Measurements from ENCODE around the gene ATP2B2.

Gene ATP2B2

DNA sequence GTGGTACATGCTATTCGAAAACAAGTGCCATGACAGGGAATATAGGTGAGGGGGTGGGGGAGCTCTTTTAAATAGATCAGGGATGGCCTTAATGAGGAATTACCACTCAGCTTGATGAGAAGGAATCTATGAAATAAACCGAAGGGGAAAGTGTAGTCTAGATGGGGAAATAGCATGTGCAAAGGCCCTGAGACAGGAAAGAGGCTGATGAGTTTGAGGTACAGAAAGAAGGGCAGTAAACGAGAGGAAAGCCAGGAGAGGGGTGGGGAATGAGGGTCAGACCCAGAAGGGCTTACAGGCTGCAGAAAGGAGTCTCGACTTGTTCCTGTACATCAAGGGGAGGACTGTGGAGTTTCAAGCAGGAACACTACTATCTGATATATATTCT, 12.2 kb downstream of the ATP2B2 start:
- no peak for DNase-seq

DNA sequence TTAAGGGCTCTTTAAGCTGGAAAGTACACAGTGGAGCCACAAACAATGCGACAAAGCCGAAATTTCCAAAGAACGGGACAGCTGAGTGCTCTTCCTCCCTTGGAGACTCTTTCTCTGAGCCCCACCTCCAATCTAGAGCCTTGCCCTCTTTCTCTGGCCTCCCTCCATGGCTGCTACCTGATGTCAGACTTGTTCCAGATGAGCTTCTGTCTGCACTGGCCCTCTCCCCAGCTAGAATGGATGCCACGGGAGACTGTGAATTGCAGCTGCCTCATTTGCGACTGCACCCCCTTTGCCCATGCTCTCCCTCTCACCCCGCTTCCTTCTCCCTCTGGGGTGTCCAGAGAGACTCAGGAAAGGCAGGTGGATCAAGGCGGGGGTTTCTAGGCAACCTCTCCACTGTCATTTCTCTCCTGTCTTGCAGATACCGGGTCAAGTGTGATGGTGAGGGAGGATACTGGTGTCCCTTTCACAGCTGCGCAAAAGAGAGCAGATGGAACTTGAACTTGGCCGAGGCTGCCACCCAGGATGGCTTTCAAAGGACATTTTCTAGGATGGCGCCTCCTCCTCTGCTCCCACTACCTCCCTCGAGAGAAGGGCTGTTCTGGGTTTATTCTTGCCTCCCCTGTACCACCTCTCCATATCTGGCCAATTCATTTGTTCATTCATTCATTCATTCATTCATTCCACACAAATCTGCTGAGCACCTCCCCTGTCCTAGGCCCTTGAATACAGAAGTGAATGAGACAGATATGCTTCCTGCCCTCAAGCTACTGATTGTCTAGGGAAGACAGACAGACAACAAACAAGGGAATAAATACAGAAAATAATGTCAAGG, 12.8 kb downstream of the ATP2B2 start:
- no peak for DNase-seq

DNA sequence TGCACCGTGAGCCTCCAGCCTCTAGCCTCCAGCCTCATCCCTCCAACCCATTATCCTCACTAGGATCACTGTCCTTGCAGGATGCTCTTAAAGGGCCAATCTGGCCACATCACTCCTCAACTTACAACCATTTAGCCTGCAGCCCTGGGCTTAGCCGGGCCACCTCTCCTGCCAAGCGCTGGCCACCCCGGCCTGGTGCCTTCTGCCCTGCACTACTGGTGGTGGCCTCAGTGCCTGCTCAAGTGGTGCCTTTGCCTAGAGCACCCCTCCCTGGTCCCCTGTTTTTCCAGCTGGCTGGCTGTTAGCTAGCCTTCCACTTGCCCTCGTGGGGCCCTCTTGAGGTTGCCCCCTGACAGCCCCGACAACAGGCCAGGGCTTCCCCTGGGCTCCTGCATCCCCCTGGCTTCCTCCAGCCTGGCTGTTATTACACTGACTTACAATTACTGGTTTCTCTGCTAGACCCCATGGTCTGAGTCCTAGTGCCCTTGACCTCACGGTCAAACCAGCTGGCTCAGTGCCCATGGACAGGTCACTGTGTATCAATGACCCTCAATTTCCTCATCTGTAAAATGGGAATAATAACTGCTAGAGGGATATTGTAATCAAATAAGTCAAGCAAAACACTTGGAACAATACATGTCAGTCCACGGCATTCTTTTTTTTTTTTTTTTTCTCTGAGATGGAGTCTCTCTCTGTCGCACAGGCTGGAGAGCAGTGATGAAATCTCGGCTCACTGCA, 15.5 kb downstream of the ATP2B2 start:
- no peak for DNase-seq

DNA sequence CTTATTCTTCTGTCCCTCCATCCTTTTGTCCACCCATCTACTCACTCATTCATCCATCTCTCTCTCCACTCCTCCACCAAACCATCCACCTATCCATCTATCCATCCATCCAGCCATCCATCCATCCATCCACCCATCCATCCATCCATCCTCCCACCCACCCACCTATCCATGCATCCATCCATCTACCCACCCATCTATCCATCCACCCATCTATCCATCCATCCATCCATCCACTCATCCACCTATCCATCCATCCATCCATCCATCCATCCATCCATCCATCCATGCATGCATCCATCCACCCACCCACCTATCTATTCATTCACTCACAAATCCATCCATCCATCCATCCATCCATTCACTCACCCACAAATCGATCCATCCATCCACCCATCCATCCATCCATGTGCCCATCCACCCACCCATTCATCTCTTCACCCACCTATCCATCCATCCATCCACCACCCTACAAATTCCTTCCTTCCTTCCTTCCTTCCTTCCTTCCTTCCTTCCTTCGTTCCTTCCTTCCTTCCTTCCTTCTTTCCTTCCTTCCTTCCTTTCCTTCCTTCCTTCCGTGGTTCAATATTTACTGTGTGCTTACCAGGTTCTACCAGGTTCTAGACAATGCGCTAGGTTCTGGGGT, 17.3 kb downstream of the ATP2B2 start:
- DNase-seq: no peak

DNA sequence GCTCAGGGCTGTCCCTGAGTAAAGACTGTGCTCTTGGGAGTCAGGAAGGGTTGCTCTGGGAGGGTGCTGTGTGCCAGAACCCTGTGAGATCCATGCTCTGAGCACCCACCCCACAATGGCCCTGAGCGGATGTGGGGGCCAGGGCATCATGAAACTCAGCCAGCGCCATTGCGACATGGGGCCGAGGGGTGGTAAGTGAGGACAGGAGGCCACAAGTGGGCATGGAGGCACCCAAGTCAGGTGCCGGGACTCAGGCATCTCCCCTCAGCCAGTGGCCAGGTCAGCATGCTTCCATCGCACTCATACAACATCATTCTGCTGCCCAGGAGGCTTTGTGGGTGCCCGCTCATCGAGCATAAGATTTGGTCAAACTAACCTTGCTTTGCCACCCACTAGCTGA, 19.6 kb downstream of the ATP2B2 start:
- no peak for DNase-seq

DNA sequence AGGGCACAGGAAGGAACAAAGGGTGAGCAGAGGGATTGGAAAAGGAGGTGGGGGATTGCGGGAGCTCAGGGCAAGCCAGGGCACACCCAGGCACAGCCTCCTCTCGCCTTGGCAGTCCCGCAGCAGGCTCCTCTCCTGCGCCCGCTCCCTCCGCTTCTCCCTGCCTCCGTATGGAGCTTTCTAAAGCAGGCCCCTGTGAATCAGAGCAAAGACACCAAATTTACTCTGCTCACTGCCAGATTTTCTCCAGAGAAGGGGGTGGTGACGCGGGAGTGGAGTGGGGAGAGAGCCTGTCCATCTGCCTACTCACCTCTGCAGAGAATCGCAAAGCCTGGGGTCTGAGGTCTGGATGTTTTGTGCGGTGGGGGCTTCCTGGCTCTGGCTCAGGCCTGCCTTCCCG, 20.0 kb downstream of the ATP2B2 start:
- no peak for DNase-seq

DNA sequence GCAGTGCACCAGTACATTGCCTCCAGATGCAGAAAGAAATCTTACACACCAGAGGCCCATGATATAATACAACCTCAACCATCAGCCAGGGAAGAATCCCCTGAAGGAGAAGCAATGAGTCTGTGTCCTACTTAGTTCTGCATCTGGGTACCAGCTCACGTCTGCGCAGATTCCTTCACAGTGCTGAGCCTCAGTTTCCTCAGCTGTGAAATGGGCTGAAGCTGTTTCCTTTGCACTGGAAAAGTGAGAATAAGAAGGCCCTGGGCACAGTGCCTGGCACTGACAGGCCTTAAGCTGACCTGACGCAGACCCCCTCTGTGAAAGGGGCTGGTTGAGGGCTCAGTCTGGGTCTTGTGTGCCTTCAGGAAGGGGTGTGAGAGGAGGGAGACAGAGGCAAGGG, 20.7 kb downstream of the ATP2B2 start:
- no peak for DNase-seq

DNA sequence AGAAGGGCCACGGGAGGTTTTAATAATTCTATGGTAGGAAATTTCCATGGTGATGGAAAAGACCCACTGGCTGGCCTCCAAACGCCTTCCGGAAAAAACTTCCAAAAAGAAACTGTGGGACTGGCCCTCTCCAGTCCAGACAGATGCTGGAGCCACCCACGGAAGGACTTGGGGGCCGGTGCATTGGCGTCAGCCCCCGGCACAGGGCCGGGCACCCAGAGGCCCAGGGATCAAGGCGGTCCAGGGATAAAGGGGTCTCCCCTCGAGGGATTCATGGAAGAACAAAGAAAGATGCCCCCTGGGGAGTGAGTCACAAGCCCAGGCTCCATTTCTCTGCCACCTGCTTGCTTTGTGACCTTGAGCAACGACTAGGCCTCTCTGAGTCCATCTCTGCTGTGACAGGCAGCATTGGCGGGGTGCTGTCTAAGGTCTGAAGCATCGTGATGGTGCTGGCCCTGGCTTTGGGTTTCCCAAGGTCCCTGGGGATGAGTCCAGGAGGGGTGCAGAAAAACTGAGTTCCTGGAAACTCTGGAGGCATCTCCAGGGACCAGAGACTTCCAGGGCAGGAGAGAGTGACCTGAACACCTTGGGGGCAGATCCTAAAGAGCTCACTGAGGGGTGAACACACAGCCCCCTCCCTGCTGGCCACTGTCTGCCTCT, 21.6 kb downstream of the ATP2B2 start:
- no peak for DNase-seq

DNA sequence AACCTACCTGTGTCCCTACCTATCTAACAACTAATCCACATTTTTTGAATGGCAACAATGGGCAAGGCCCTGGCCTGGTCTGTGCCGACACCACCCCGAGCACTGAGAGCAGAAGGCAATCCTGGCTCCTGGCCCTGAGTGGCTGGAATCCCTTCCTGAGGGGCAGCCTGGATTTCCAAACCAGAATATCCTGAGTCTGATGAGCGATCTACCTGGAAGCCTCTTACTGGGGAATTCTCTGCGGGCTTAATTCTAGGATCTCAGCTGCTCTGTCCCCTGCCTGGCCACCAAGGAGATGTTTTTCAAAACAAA, 22.1 kb downstream of the ATP2B2 start:
- DNase-seq: no peak

DNA sequence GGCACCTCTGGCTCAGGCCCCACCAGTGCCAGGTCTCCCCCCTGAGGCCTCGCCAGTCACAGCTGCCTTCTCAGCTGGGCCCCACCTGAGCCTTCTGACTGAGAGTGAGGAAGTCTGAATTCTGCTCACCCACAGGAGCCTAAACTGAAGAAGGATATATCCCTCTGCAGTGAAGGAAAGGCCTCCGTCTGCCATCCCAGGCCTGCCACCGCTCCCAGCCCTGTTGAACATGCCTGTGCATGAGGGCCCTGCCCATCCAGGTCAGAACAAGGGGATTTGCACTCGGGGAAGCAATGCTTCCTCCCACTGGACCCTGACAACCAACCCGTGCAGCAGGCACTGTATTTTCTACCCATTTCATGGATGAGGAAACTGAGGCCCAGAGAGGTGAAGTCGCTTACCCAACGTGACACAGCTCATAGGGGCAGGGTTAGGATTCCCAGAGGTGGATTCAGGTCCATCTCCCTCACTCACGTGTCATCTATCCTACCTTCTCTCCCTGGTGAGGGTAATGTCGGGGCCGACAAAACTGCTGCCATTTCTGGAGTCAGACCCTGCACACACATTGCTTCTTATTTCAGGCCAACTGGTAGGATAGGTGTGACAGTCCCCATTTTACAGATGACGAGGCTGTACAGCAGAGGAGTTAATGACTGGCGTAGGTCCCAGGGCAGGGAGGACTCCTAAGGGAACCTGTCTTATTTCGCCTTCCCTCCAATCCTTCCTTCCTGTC, 22.6 kb downstream of the ATP2B2 start:
- DNase-seq: no peak

DNA sequence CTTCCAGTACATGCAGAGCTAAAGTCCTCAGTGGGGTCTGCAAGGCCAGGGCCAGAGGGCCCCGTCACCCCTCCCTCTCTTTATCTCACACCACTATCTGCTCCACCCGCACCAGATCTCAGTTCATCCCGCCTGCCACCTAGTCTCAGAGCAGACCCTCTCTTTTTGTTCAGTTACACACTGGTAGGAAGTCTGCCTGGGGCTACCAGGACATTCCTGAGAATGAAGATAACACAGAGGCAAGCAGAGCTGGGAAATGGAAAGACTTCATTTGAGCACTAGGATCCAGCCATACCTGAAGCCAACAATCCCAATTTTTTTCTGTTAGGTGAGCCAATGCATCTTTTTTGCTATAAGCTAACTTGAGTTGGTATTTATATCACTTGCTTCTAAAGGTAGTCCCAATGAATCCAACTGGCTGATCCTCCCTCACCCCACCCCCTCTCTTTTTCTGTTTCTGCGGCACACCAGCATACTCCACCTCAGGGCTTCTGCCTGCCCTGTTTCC, 24.5 kb downstream of the ATP2B2 start:
- DNase-seq: no peak

DNA sequence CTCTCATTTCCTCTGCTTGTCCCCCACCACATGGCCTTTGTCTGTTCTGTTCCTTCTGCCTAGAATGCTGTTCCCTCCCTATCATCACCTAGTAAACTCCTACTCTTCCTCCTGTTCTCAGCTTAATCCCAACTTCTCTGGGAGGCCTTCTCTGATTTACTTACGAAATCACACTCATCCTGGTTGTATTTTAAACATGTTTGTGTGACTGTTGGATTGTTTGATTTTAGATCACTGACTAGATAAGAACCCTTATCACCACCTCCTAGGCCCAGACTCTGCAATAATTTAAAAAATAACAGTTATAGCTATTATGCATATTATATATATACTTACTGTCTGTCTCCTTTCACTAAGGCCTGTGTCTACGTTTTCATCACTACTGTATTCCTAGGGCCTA, 26.1 kb downstream of the ATP2B2 start:
- no peak for DNase-seq

DNA sequence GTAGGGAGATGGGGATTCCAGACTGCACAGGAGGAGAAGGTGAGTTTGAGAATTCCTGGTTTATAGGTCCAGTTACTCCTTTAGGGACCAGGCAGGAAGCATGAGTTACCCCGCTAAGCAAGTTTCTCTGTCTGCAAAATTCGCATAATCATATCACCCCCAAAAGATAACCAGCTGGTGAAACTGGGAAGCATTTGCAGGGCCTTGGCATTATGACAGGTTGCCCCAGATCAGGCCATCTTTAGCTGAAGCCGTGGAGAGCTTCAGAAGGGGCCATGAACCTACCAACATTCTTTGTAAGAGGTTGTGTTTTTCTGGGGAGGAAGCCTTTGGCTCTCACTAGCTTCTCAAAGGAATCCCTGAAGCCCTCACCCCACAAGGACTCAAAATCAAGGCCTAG, 29.4 kb downstream of the ATP2B2 start:
- DNase-seq: no peak

DNA sequence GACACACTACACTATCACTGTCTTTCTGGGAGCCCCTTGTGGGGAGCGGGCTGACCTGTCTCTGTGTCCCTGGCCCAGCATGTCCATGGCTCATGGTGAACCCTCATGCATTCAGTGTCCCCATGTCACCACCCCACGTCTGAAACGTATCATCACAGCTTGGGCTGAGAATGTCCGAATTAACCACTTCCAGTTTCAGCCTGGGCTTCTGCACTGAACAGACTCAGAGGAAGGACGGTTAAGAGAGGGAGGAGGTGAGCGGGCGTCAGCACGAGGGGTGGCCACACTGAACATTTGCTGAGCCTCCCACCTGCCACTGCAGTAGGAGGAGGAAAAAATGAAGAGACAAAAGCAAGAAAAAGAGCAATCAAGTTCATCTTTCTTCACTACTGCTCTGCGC, 30.5 kb downstream of the ATP2B2 start:
- no peak for DNase-seq

DNA sequence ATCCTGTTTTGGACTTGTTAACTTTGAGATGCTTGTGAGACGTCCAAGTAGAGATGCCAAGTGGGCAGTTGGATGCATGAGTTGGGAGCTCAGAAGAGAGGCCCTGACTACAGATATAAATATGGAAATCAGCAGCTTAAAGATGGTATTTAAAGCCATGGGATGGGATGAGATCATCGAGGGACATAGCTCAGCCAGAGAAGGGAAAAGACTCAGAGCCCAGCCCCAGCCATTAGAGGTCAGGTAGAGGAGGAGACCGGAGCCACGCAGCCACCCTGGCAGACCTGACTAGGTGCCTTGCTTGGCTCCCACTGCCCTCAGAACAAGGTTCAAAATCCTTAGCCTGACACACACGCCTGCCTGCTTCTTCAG, 31.1 kb downstream of the ATP2B2 start:
- DNase-seq: no peak

DNA sequence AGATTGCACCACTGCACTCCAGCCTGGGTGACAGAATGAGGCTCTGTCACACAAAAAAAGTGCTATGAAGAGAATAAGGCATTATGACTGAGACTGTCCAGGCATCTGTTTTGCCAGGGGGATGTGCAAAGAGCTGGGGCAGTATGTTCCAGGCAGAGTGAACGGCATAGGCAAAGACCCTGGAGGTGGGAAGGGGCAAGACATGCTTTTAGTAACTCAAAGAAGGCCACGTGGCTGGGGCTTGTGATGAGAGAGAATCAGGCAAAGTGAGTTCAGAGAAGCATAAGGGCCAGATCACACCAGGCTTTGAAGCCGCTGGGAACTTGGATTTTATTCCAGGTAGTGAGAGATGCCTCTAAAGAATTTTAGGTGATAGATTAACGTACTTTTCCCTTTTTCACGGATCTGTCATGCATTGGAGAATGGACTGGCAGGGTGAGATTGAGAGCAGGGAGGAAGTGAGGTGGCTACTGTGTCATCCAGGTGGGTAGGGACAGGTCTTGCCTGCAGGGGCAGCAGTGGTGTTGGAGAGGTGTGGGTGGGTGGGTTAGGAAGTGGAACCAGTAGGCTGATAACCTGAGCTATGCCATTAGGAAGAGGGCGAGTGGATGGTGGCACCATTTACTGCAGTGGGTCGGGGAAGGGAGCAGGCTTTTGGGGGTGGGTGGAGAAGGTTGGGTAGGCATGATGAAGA, 31.7 kb downstream of the ATP2B2 start:
- no peak for DNase-seq

DNA sequence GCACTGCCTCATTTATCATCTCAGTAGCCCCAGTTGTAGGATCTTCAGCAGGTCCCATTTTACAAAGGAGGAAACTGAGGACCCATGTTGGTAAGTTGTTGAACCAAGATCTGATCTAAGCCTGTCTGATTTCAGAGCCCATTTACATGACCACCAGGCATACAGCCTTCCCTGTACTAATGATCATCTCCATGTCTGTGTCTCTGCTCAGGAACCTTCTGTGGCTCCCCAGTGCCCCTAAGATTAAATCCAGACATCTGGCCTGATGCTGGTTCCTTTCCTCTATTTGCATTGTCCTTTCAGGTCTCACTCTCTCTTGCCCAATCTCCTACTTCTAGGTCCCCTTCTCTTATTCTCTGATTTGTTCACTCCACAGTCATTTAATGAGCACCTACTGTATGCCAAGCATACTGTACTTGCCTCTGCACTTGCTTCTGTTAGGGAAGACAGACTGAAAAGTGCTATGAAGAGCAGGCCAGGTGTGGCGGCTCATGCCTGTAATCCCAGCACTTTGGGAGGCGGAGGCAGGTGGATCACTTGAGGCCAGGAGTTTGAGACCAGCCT, 32.4 kb downstream of the ATP2B2 start:
- DNase-seq: no peak

DNA sequence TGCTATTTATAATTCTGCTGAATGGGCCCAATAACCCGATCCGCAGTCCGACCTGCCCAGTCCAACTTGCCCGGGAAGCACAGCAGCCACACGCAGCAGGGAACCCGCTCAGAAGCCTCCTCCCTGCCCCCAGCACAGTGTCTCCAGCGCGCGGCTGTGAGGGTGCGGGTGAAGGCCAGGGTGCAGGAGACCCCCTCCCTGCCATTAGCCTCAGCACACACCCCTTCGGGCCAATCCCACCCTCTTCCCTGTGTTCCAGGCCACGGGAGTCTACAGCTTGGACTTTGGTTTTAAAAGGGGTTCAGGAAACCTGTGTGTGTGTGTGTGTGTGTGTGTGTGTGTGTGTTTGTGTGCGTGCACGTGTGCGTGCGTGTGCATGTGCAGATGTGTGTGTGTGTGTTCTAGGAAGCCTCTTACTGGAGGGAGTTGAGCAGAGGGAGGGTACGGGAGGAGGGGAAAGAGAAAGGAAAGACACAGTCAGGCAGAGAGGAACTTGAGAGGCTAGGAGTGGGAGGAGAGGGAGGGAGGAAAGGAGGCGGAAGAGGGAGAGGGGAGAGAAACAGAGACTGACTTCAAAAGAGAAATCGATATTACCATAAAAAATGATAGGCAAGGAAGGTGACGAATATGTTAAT, 34.2 kb downstream of the ATP2B2 start:
- DNase-seq: no peak

DNA sequence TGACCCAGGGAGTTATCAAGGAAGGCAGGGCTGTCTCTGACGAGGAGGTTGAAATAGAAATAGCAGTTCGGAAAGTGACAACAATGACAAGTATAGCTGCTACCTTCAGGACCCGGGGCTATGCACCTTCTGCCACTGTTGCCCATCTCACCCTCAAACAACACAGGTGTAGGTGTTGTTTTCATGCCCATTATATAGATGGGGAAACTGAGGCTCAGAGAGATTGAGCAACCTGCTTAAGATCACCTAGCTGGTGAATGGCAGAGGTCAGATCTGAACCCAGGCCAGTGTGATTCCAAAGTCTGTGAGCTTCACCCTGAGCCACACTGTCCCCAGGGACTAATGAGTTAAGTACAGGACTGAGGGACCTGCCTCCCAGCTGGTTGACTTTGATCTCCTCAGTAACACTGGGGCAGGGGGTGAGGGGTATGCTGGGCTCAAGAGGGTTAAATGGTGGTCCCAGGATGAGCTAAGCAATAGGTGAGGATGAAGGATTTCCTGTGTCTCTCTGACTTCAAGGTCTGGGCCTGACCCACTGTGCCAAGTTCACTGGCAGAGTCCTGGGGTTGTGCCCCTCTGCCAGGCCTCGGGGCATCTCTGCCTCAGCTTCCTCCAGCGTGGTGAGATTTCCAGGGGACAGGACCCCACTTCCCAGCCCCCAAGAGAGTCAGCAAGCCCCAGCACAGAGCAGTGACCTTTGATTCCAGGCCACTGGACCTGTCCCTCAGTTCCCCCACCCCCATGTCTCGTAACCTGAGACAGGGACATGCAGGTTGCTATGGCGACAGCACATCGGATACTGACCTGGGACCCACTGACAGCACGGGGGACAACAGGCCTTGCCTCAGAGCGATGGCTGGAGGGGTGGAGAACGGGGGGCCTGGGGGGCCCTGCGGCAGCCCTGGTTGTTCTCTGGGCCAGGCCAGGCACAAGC, 35.0 kb downstream of the ATP2B2 start:
- no peak for DNase-seq

All from femur (tissue), 1 donor.